H1 (cell line): Measurements from ENCODE around the gene TMEM116. TPM values are rescaled to one million over a fixed set of nuclear protein-coding genes. Genes with fewer than 3 reads are reported as not detected.
"Not testable (repeated sequence)": the region's sequence is repeated elsewhere in the genome, so short reads cannot be mapped to it uniquely, and the experiment has no call there.

Experiments
- CTCF ChIA-PET: fragments of 300-600 bp; sonication (Branson Sonifier 250); formaldehyde crosslinking; loops from one replicate; lab custom pipeline; 2021; ENCODE audit not compliant: partially characterized antibody; lab: Charles Lee
- POLR2A ChIA-PET: fragments of 300-600 bp; sonication (Branson Sonifier 250); formaldehyde crosslinking; loops from one replicate; lab custom pipeline; 2021; ENCODE audit warnings: inconsistent platforms; ENCODE audit not compliant: partially characterized antibody; lab: Charles Lee
- DNase-seq, 2 experiments: peaks; one replicate each; pipeline versions ENCODE4 v3.0.0 to v3.0.0-alpha.2; 2010 to 2022; ENCODE audit warnings: low spot score in 2 of 2, low read depth in 1 of 2, mixed read lengths in 1 of 2
- FAIRE-seq: peaks from 2 replicates; lab custom pipeline; 2011; peaks lifted over from hg19 to GRCh38; lab: Jason Lieb, UNC
- H2AFZ ChIP-seq: 2 replicates; pipeline ENCODE4 v1.8.1; 2012; ENCODE audit warnings: low read length, inconsistent platforms
- H2AK5ac ChIP-seq: 2 replicates; pipeline ENCODE4 v1.6.1; 2013; ENCODE audit warnings: low read depth, low read length
- H2BK120ac ChIP-seq: replicated peaks from 2 replicates; pipeline ENCODE3; 2013; ENCODE audit warnings: low read depth, low read length, inconsistent platforms
- H2BK12ac ChIP-seq: 2 replicates; pipeline ENCODE4 v1.6.1; 2013; ENCODE audit warnings: low read depth, low read length
- H2BK15ac ChIP-seq: 2 replicates; pipeline ENCODE4 v1.6.1; 2013; ENCODE audit warnings: low read length
- H2BK20ac ChIP-seq: 2 replicates; pipeline ENCODE4 v1.6.1; 2013; ENCODE audit warnings: low read length
- H2BK5ac ChIP-seq: 2 replicates; pipeline ENCODE4 v1.6.1; 2013; ENCODE audit warnings: low read depth, low read length
- H3K14ac ChIP-seq: 2 replicates; pipeline ENCODE4 v1.6.1; 2013; ENCODE audit warnings: inconsistent platforms; ENCODE audit not compliant: insufficient read length
- H3K18ac ChIP-seq: 2 replicates; pipeline ENCODE4 v1.6.1; 2013; ENCODE audit warnings: low read length; ENCODE audit errors: extremely low read depth
- H3K23ac ChIP-seq: 2 replicates; pipeline ENCODE4 v1.6.1; 2013; ENCODE audit warnings: inconsistent platforms; ENCODE audit not compliant: insufficient read length
- H3K23me2 ChIP-seq: 2 replicates; pipeline ENCODE4 v1.6.1; 2013; ENCODE audit warnings: low read depth, low read length
- H3K27ac ChIP-seq: 2 replicates; pipeline ENCODE4 v1.6.1; 2011; ENCODE audit warnings: low read depth, low read length, inconsistent platforms
- H3K27me3 ChIP-seq, 4 experiments: replicated peaks in 1 of 4; 1 replicate in 1 of 4; 2 replicates in 3 of 4; pipeline versions ENCODE4 v1.6.1 to v1.8.1; 2011 to 2013; ENCODE audit warnings: low read length in 3 of 4, mild to moderate bottlenecking in 3 of 4, inconsistent platforms in 2 of 4, mixed read lengths in 2 of 4, moderate library complexity in 1 of 4; ENCODE audit not compliant: control insufficient read depth in 3 of 4, insufficient read depth in 3 of 4; ENCODE audit errors: extremely low read depth in 1 of 4
- H3K36me3 ChIP-seq, 4 experiments: 2 replicates each; pipeline versions ENCODE4 v1.6.1 to v1.8.1; 2011 to 2013; ENCODE audit warnings: mild to moderate bottlenecking in 4 of 4, low read length in 3 of 4, moderate library complexity in 2 of 4, control low read depth in 1 of 4, inconsistent platforms in 1 of 4; ENCODE audit not compliant: insufficient read depth in 4 of 4, control insufficient read depth in 2 of 4
- H3K4ac ChIP-seq: replicated peaks from 2 replicates; pipeline ENCODE3; 2013; ENCODE audit warnings: low read length, low read depth, mixed read lengths, inconsistent platforms; ENCODE audit not compliant: insufficient read length
- H3K4me1 ChIP-seq, 4 experiments: replicated peaks in 1 of 4; 1 replicate in 1 of 4; 2 replicates in 3 of 4; pipeline versions ENCODE4 v1.6.1 to v1.8.1; 2011 to 2013; ENCODE audit warnings: low read length in 3 of 4, inconsistent platforms in 2 of 4, mixed read lengths in 1 of 4; ENCODE audit not compliant: insufficient read depth in 4 of 4, control insufficient read depth in 3 of 4
- H3K4me2 ChIP-seq, 2 experiments: 2 replicates each; pipeline versions ENCODE4 v1.6.1 to v1.8.1; 2011 to 2013; ENCODE audit warnings: low read depth in 2 of 2, low read length in 2 of 2, control low read depth in 1 of 2, inconsistent platforms in 1 of 2, mild to moderate bottlenecking in 1 of 2; ENCODE audit not compliant: insufficient read depth in 1 of 2
- H3K4me3 ChIP-seq, 4 experiments: fragments of 200-600, 300-600 bp in 1 of 4; sonication (generic), shearing (Covaris generic), sonication (Bioruptor Twin) in 1 of 4; 2 replicates each; pipeline versions ENCODE4 v1.5.1 to v1.8.1; 2011 to 2016; ENCODE audit warnings: low read length in 4 of 4, low read depth in 3 of 4, control low read depth in 2 of 4, inconsistent platforms in 2 of 4, mild to moderate bottlenecking in 2 of 4, mixed read lengths in 1 of 4, moderate library complexity in 1 of 4; ENCODE audit not compliant: insufficient read depth in 2 of 4; ENCODE audit errors: extremely low read depth in 1 of 4
- H3K56ac ChIP-seq: replicated peaks from 2 replicates; pipeline ENCODE3; 2013; ENCODE audit warnings: low read depth, mild to moderate bottlenecking, mixed read lengths, low read length, inconsistent platforms; ENCODE audit not compliant: insufficient read length
- H3K79me1 ChIP-seq: 2 replicates; pipeline ENCODE4 v1.6.1; 2013; ENCODE audit warnings: low read depth, low read length, control low read depth
- H3K79me2 ChIP-seq, 2 experiments: 2 replicates each; pipeline versions ENCODE4 v1.6.1 to v1.8.1; 2012 to 2013; ENCODE audit warnings: low read length in 2 of 2, mild to moderate bottlenecking in 2 of 2, inconsistent platforms in 1 of 2; ENCODE audit not compliant: insufficient read depth in 2 of 2, control insufficient read depth in 1 of 2
- H3K9ac ChIP-seq, 4 experiments: replicated peaks in 1 of 4; 1 replicate in 1 of 4; 2 replicates in 3 of 4; pipeline versions ENCODE4 v1.6.1 to v1.8.1; 2011 to 2013; ENCODE audit warnings: low read depth in 3 of 4, low read length in 3 of 4, control low read depth in 2 of 4, mild to moderate bottlenecking in 2 of 4, moderate library complexity in 2 of 4, inconsistent platforms in 1 of 4; ENCODE audit errors: extremely low read depth in 1 of 4
- H3K9me3 ChIP-seq, 2 experiments: 2 replicates each; pipeline versions ENCODE4 v1.6.1 to v1.8.1; 2012 to 2013; ENCODE audit warnings: mild to moderate bottlenecking in 2 of 2, moderate library complexity in 2 of 2, control low read depth in 1 of 2, inconsistent platforms in 1 of 2, low read depth in 1 of 2, low read length in 1 of 2, mixed read lengths in 1 of 2; ENCODE audit not compliant: insufficient read depth in 2 of 2
- H4K20me1 ChIP-seq, 2 experiments: replicated peaks in 1 of 2; 2 replicates each; pipeline versions ENCODE3 to v1.8.1; 2011 to 2013; ENCODE audit warnings: inconsistent platforms in 2 of 2, low read length in 2 of 2, mild to moderate bottlenecking in 1 of 2; ENCODE audit not compliant: insufficient read depth in 2 of 2, control insufficient read depth in 1 of 2
- H4K5ac ChIP-seq: 2 replicates; pipeline ENCODE4 v1.6.1; 2013; ENCODE audit warnings: low read length, low read depth, mixed read lengths, inconsistent platforms; ENCODE audit not compliant: insufficient read length
- H4K8ac ChIP-seq: 2 replicates; pipeline ENCODE4 v1.8.0; 2013; ENCODE audit warnings: mild to moderate bottlenecking, moderate library complexity, low read length, inconsistent platforms; ENCODE audit not compliant: insufficient read depth; ENCODE audit errors: extremely low read depth
- H4K91ac ChIP-seq: replicated peaks from 2 replicates; pipeline ENCODE3; 2013; ENCODE audit warnings: low read length, mixed read lengths, inconsistent platforms; ENCODE audit not compliant: insufficient read length
- WGBS, 2 experiments: shearing (Covaris generic) in 1 of 2; methylation state at CpG; one replicate each; pipeline versions ENCODE4 v1.1.6 to v1.1.7; 2013 to 2015; ENCODE audit warnings: low lambda C conversion rate in 2 of 2, mixed read lengths in 2 of 2, inconsistent platforms in 1 of 2, low coverage in 1 of 2, missing lambda C conversion rate in 1 of 2; ENCODE audit not compliant: insufficient replicate concordance in 2 of 2, insufficient coverage in 1 of 2, insufficient read length in 1 of 2; ENCODE audit errors: extremely low coverage in 1 of 2, missing lambda C conversion rate in 1 of 2; 5-methylcytosine and 5-hydroxymethylcytosine counted together
- polyA plus RNA-seq, 7 experiments: library from polyadenylated mRNA; depleted of rRNA in 3 of 7; stranded (reverse) in 5 of 7; unstranded in 2 of 7; fragments of >200 nt in 5 of 7; fragments of 200-250 nt in 2 of 7; gene quantifications; 1 replicate in 5 of 7; 2 replicates in 1 of 7; 4 replicates in 1 of 7; pipeline versions ENCODE4 v1.2.1 to v1.2.3, GENCODE V29; 2011 to 2013; ENCODE audit warnings: missing spikeins in 2 of 7, mixed read lengths in 2 of 7
- total RNA-seq: library from RNA; stranded (reverse); fragmentation: NEBNext Ultra II Directional; extraction: Animal tissue kit (Norgen Biotek cat#: 25700); gene quantifications from 2 replicates; pipeline ENCODE4 v1.2.1, GENCODE V29; 2021

Gene TMEM116
- total and polyA plus RNA-seq, 2 of the 8 experiments (the other 6 are each of a cell fraction or from before 2014, with no cell fraction given): 8.1 to 25.2 TPM

- H4K20me1 ChIP-seq, H2AK5ac ChIP-seq, DNase-seq, H2BK12ac ChIP-seq, H2BK15ac ChIP-seq, H3K56ac ChIP-seq, H3K27ac ChIP-seq, H3K79me1 ChIP-seq, H3K27me3 ChIP-seq, H3K4me1 ChIP-seq, H2AFZ ChIP-seq, H4K5ac ChIP-seq, H4K8ac ChIP-seq, H3K36me3 ChIP-seq, H3K18ac ChIP-seq, H3K4me2 ChIP-seq, H3K9me3 ChIP-seq, H3K9ac ChIP-seq, H3K14ac ChIP-seq, H3K23me2 ChIP-seq, H2BK5ac ChIP-seq, H2BK20ac ChIP-seq, FAIRE-seq, CTCF ChIA-PET, H3K4ac ChIP-seq, H3K79me2 ChIP-seq, H4K91ac ChIP-seq, H2BK120ac ChIP-seq, H3K23ac ChIP-seq, H3K4me3 ChIP-seq: not testable (repeated sequence)
- 89% methylated on average over 17 of the region's 17 CpGs; no CpG with 5 or more reads in 1 of the 2 experiments for WGBS, 2 experiments
- POLR2A ChIA-PET: interaction anchor here (1.2 to 3.4 kb wide), 2 partner anchors 9 to 19 kb away, joined by 6 to 20 read pairs; partner anchors contain the start of genes ERP29 and TMEM116
These were observed 18.5 kb downstream of the TMEM116 start for GRCh38 chr12:111994211-111995111.
